ENCODE data around the gene OR9Q1.
"Not testable (repeated sequence)": the region's sequence is repeated elsewhere in the genome, so short reads cannot be mapped to it uniquely, and the experiment has no call there.

Gene OR9Q1

DNA sequence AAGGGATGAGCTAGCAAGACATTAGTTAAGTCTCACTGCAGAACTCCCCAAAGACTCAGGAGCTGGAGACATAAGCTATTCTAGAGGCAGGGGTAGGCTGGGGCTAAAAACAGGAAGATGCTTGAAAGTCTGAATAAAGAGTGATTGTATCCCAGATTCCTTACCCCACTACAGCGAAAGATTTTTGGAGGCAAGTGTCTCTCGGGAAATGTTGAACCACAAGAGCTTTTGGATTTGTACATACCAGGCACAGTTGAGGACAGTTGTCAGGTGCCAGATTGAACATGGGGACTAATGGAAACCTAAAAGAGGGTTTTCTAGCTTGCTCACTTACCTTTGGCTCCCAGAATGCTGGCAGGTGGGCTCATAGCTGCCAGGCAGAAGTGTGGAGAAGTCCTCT lies 43.5 kb upstream of the OR9Q1 start:
- DNase-seq (ENCODE audit: insufficient read length, low spot score) (no peak), FAIRE-seq (no peak)
- TF ChIP-seq, protein P1, sequence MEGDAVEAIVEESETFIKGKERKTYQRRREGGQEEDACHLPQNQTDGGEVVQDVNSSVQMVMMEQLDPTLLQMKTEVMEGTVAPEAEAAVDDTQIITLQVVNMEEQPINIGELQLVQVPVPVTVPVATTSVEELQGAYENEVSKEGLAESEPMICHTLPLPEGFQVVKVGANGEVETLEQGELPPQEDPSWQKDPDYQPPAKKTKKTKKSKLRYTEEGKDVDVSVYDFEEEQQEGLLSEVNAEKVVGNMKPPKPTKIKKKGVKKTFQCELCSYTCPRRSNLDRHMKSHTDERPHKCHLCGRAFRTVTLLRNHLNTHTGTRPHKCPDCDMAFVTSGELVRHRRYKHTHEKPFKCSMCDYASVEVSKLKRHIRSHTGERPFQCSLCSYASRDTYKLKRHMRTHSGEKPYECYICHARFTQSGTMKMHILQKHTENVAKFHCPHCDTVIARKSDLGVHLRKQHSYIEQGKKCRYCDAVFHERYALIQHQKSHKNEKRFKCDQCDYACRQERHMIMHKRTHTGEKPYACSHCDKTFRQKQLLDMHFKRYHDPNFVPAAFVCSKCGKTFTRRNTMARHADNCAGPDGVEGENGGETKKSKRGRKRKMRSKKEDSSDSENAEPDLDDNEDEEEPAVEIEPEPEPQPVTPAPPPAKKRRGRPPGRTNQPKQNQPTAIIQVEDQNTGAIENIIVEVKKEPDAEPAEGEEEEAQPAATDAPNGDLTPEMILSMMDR (IDR thresholded peaks at IDR 0.05; ENCODE audit: insufficient read depth, missing control alignments): no peak

DNA sequence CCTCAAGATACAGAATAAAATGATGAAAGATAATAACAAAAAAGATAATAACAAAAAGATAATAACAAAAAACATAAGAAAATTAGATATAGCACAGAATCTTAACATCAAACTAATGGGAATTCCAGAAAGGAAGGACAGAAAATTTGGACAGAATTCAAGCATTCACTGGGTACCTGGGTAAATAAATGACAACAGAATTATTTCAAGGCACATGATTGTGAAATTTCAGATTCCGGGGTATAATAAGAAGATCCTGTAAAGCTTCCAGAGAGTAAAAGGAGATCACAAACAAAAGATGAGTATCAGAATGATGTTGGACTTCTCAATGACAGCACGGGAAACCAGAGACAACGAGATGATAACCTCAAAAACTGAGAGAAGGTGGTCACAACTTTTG lies 42.1 kb upstream of the OR9Q1 start:
- no peak for FAIRE-seq
- TF ChIP-seq, protein P1 (IDR thresholded peaks at IDR 0.05; ENCODE audit: insufficient read depth, missing control alignments): no peak

DNA sequence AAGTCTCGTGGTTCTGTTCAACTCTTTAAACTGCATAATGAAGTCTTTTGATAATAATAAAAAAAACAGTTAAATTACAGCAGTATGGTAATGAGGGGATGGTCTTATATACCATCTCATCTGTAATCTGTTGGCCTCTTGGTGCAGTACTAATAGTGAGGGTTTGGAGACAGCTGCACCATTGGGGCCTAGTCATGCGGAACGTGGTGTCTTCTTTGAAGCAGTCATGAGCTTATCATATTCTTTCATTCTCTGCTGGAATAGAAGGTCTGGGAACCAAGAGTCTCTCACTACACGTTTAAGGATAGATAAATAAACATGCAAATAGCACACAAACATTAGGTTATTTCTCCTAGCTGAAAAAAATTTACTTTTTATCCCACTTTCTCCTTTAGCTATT lies 40.9 kb upstream of the OR9Q1 start:
- TF ChIP-seq, protein P1 (IDR thresholded peaks at IDR 0.05; ENCODE audit: insufficient read depth, missing control alignments): no peak
- no peak for FAIRE-seq
- DNase-seq (ENCODE audit: insufficient read length, low spot score): no peak

More for the DNA sequence above, 42.1 kb upstream of the OR9Q1 start:
- no peak for DNase-seq (ENCODE audit: insufficient read length, low spot score)

- DNase-seq (ENCODE audit: insufficient read length, low spot score): no peak
- no peak for FAIRE-seq
- TF ChIP-seq, protein P1 (IDR thresholded peaks at IDR 0.05; ENCODE audit: insufficient read depth, missing control alignments): no peak
These were observed 40.5 kb upstream of the OR9Q1 start for GRCh38 chr11:57983191-57983590.

DNA sequence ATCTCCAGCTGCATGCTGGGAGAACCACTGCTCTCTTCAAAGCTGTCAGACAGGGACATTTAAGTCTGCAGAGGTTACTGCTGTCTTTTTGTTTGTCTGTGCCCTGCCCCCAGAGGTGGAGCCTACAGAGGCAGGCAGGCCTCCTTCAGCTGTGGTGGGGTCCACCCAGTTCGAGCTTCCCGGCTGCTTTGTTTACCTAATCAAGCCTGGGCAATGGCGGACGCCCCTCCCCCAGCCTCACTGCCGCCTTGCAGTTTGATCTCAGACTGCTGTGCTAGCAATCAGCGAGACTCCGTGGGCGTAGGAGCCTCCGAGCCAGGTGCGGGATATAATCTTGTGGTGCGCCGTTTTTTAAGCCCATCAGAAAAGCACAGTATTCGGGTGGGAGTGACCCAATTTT lies 24.2 kb upstream of the OR9Q1 start:
- FAIRE-seq; DNase-seq (ENCODE audit: insufficient read length, low spot score): not testable (repeated sequence)

DNA sequence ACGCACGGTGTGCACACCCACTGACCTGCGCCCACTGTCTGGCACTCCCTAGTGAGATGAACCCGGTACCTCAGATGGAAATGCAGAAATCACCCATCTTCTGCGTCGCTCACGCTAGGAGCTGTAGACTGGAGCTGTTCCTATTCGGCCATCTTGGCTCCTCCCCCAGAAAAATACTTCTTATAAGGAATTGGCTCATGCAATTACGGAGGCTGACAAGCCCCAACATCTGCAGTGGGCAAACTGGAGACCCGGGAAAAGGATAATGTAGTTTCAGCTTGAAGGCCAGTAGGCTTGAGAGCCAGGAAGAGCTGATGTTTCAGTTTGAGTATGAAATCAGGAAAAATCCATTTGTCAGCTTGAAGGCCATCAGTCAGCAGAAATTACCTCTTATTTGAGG lies 23.7 kb upstream of the OR9Q1 start:
- FAIRE-seq; DNase-seq (ENCODE audit: insufficient read length, low spot score): not testable (repeated sequence)

GRCh38 chr11:58000699-58001098 lies 23.0 kb upstream of the OR9Q1 start:
- TF ChIP-seq, protein P1 (IDR thresholded peaks at IDR 0.05; ENCODE audit: insufficient read depth, missing control alignments): no peak
- no peak for DNase-seq (ENCODE audit: insufficient read length, low spot score)
- no peak for FAIRE-seq

- DNase-seq (ENCODE audit: insufficient read length, low spot score) (no peak), FAIRE-seq (no peak)
- TF ChIP-seq, protein P1 (IDR thresholded peaks at IDR 0.05; ENCODE audit: insufficient read depth, missing control alignments): no peak
These were observed 20.6 kb upstream of the OR9Q1 start for GRCh38 chr11:58003036-58003435.

Data from D721Med (cell line).